Right atrium auricular region (tissue), 2 donors: ENCODE data around the gene CNTN4. TPM values are rescaled to one million over a fixed set of nuclear protein-coding genes. Genes with fewer than 3 reads are reported as not detected.

ENCODE experiments used
- DNase-seq: peaks from one replicate; pipeline ENCODE4 v3.0.0-alpha.2; 2019; ENCODE audit warnings: low spot score
- H3K27ac ChIP-seq, 2 donors: fragments of 200-600 bp; sonication (generic); 1 replicate in 1 of 2; 2 replicates in 1 of 2; pipeline ENCODE4 v1.5.1; 2016 to 2019
- H3K27me3 ChIP-seq, 2 donors: fragments of 200-600 bp; sonication (generic); one replicate each; pipeline versions ENCODE4 v1.5.1 to v1.6.0; 2017 to 2019
- H3K36me3 ChIP-seq: fragments of 200-600 bp; sonication (generic); one replicate; pipeline ENCODE4 v1.5.1; 2016
- H3K4me1 ChIP-seq, 2 donors: fragments of 200-600 bp; sonication (generic); one replicate each; pipeline versions ENCODE4 v1.5.1 to v1.6.0; 2017 to 2019
- H3K4me3 ChIP-seq, 2 donors: fragments of 200-600 bp; sonication (generic); 1 replicate in 1 of 2; 2 replicates in 1 of 2; pipeline ENCODE4 v1.5.1; 2017 to 2019; ENCODE audit warnings: mild to moderate bottlenecking in 1 of 2, moderate library complexity in 1 of 2
- H3K9me3 ChIP-seq, 2 donors: fragments of 200-600 bp; sonication (generic); one replicate each; pipeline ENCODE4 v1.5.1; 2019
- total RNA-seq, 2 donors: library from RNA; depleted of rRNA; stranded (reverse); fragments of >200 nt; gene quantifications; one replicate each; pipeline ENCODE4 v1.1.0, GENCODE V29; 2016
- TF ChIP-seq, protein P1 (sequence below), 2 donors: fragments of 200-600 bp; sonication (generic); IDR thresholded peaks; one replicate each; pipeline ENCODE4 v1.5.1; 2019; ENCODE audit warnings: antibody characterized with exemption in 2 of 2

CNTN4 gene
- total RNA-seq, 2 donors from 2014 or later, result 5.3 to 5.7 TPM

DNA sequence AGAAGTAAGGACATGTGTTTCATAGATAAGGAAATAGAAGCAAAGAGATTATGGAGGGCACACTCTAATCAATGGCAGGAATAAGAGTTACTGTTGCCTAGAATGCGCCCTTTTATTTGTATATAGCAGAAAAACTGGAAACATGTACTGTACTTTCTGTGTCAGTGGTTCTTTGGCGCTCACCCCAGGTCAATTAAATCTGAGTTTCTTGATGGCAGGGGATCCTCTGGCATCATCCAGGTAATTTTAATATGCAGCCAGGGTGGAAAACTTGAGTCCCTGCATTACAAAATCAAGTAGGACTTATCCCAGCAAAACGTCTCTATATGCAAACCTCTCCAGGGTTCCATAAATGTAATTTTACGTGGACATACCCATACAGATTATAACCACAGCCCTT is 727.4 kb downstream of the CNTN4 start:
- TF ChIP-seq, protein P1, sequence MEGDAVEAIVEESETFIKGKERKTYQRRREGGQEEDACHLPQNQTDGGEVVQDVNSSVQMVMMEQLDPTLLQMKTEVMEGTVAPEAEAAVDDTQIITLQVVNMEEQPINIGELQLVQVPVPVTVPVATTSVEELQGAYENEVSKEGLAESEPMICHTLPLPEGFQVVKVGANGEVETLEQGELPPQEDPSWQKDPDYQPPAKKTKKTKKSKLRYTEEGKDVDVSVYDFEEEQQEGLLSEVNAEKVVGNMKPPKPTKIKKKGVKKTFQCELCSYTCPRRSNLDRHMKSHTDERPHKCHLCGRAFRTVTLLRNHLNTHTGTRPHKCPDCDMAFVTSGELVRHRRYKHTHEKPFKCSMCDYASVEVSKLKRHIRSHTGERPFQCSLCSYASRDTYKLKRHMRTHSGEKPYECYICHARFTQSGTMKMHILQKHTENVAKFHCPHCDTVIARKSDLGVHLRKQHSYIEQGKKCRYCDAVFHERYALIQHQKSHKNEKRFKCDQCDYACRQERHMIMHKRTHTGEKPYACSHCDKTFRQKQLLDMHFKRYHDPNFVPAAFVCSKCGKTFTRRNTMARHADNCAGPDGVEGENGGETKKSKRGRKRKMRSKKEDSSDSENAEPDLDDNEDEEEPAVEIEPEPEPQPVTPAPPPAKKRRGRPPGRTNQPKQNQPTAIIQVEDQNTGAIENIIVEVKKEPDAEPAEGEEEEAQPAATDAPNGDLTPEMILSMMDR (IDR thresholded peaks at IDR 0.05), result no peak
- Histone ChIP-seq H3K27me3 (no peaks in the 10 kb centered on the region), H3K9me3 (no peaks in the 10 kb centered on the region), H3K27ac (no peak overlapping the region), H3K4me3 (no peak overlapping the region), H3K36me3 (no peaks in the 10 kb centered on the region), H3K4me1 (no peaks in the 10 kb centered on the region)
- no peak for DNase-seq

- Histone ChIP-seq H3K27me3 (no peaks in the 10 kb centered on the region), H3K36me3 (no peaks in the 10 kb centered on the region), H3K27ac (no peak overlapping the region), H3K4me1 (no peaks in the 10 kb centered on the region), H3K9me3 (no peaks in the 10 kb centered on the region), H3K4me3 (no peak overlapping the region)
- TF ChIP-seq, protein P1 (IDR thresholded peaks at IDR 0.05), result no peak
- DNase-seq, result no peak
Observed at GRCh38 chr3:2826453-2826852, 727.8 kb downstream of the CNTN4 start.

DNA sequence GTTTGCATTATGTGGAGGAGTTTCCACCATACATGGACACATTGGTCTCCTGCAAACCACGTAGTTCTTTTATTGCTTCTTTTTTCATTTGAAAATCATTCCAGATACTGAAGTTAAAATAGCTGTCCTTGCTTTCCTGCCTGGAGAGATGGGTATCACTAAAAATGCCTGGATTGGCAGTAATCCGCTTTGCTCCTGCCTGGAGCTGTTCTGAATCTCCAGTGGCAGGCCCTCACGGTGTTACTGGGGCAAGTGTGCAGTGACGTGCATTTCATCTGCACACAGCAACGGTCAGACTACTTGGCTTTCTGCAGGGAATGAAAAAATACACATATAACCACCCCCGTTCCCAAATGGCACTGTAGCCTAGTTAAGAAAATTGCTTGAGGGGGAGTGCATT is 738.6 kb downstream of the CNTN4 start:
- no peaks in the 10 kb centered on the region for H3K36me3 ChIP-seq
- no peak overlapping the region for H3K27ac ChIP-seq
- no peaks in the 10 kb centered on the region for H3K4me1 ChIP-seq
- no peak overlapping the region for H3K4me3 ChIP-seq
- no peak for DNase-seq
- H3K9me3 ChIP-seq, result no peaks in the 10 kb centered on the region
- TF ChIP-seq, protein P1 (IDR thresholded peaks at IDR 0.05), result no peak
- H3K27me3 ChIP-seq, result no peaks in the 10 kb centered on the region

- no peaks in the 10 kb centered on the region for H3K36me3 ChIP-seq
- DNase-seq, result no peak
- H3K27ac ChIP-seq, result no peak overlapping the region
Observed at GRCh38 chr3:2837910-2838309, 739.2 kb downstream of the CNTN4 start.

GRCh38 chr3:2838546-2839157 is 740.0 kb downstream of the CNTN4 start:
- H3K27ac ChIP-seq, result no peak overlapping the region
- TF ChIP-seq, protein P1 (IDR thresholded peaks at IDR 0.05), result no peak
- no peaks in the 10 kb centered on the region for H3K9me3 ChIP-seq
- no peak for DNase-seq
- H3K4me1 ChIP-seq, result no peaks in the 10 kb centered on the region
- no peaks in the 10 kb centered on the region for H3K27me3 ChIP-seq
- H3K4me3 ChIP-seq, result no peak overlapping the region
- no peaks in the 10 kb centered on the region for H3K36me3 ChIP-seq

More at GRCh38 chr3:2837910-2838309, 739.2 kb downstream of the CNTN4 start:
- Histone ChIP-seq H3K9me3 (no peaks in the 10 kb centered on the region), H3K4me1 (no peaks in the 10 kb centered on the region), H3K27me3 (no peaks in the 10 kb centered on the region), H3K4me3 (no peak overlapping the region)
- TF ChIP-seq, protein P1 (IDR thresholded peaks at IDR 0.05), result no peak

DNA sequence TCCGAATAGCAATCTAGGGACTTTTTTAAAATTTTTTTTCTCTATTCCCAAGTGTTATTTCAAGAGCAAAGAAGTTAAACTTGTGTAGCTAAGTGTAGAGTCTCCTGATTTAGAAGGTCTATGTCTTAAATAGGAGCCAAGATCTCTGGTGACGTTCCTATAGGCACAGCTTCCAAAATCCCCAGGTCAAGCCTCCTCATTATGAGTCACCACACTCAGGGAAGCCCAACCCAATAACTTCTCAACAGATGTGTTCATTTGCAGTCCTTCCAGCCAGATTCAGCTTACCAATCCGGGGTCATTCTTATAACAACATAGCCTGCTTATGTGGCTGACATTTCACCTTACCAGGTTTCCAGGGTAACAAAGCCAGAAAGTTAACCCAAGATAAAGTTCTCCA is 741.2 kb downstream of the CNTN4 start:
- H3K9me3 ChIP-seq, result no peaks in the 10 kb centered on the region
- TF ChIP-seq, protein P1 (IDR thresholded peaks at IDR 0.05), result no peak
- no peaks in the 10 kb centered on the region for H3K4me1 ChIP-seq
- H3K4me3 ChIP-seq, result no peak overlapping the region
- no peak overlapping the region for H3K27ac ChIP-seq
- no peaks in the 10 kb centered on the region for H3K36me3 ChIP-seq
- DNase-seq, result no peak
- no peaks in the 10 kb centered on the region for H3K27me3 ChIP-seq
